Neural cell (in vitro differentiated cells): Measurements from ENCODE around the gene GPS1. TPM values are rescaled to one million over a fixed set of nuclear protein-coding genes. Genes with fewer than 3 reads are reported as not detected.

Experiments used
- H2AFZ ChIP-seq: fragments of 200-600, 300-800 bp; sonication (generic), shearing (Covaris generic); 2 replicates; pipeline ENCODE4 v1.6.0; 2014; ENCODE audit warnings: low read depth, mild to moderate bottlenecking, antibody characterized with exemption, low read length, moderate library complexity
- H3F3A ChIP-seq: fragments of 200-600 bp; shearing (Covaris generic); 2 replicates; pipeline ENCODE4 v1.6.1; 2016; ENCODE audit warnings: mild to moderate bottlenecking, moderate library complexity, mixed read lengths, antibody characterized with exemption, low read length; ENCODE audit not compliant: insufficient read depth, poor library complexity, severe bottlenecking
- H3K27ac ChIP-seq: fragments of 200-600, 300-800 bp; sonication (generic), shearing (Covaris generic); 2 replicates; pipeline ENCODE4 v1.5.1; 2014; ENCODE audit warnings: mild to moderate bottlenecking, low read length, moderate library complexity
- H3K27me3 ChIP-seq: fragments of 300-800, 200-600 bp; sonication (generic), shearing (Covaris generic); 2 replicates; pipeline ENCODE4 v1.6.0; 2014; ENCODE audit warnings: mild to moderate bottlenecking, low read depth, low read length, moderate library complexity; ENCODE audit not compliant: insufficient read depth
- H3K36me3 ChIP-seq: fragments of 300-800, 200-600 bp; sonication (generic), shearing (Covaris generic); 2 replicates; pipeline ENCODE4 v1.5.1; 2014; ENCODE audit warnings: mild to moderate bottlenecking, antibody characterized with exemption, low read length, moderate library complexity; ENCODE audit not compliant: insufficient read depth
- H3K4me2 ChIP-seq: fragments of 300-800, 200-600 bp; sonication (generic), shearing (Covaris generic); 2 replicates; pipeline ENCODE4 v1.6.0; 2014; ENCODE audit warnings: mild to moderate bottlenecking, low read length
- H3K4me3 ChIP-seq: fragments of 300-800, 200-600 bp; sonication (generic), shearing (Covaris generic); 2 replicates; pipeline ENCODE4 v1.5.1; 2014; ENCODE audit warnings: mild to moderate bottlenecking, low read length, moderate library complexity
- H3K79me2 ChIP-seq: fragments of 200-600 bp; shearing (Covaris generic); replicated peaks from 2 replicates; pipeline ENCODE4 v1.6.0; 2014; ENCODE audit warnings: mild to moderate bottlenecking, low read length, moderate library complexity; ENCODE audit not compliant: insufficient read depth
- H3K9ac ChIP-seq: fragments of 300-800, 200-600 bp; sonication (generic), shearing (Covaris generic); 2 replicates; pipeline ENCODE4 v1.6.1; 2016; ENCODE audit warnings: mild to moderate bottlenecking, low read length, mixed read lengths
- H3K9me2 ChIP-seq: fragments of 200-600 bp; shearing (Covaris generic); 2 replicates; pipeline ENCODE4 v1.6.1; 2016; ENCODE audit warnings: mild to moderate bottlenecking, low read length, mixed read lengths; ENCODE audit not compliant: insufficient read depth
- H3K9me3 ChIP-seq: fragments of 200-600, 300-800 bp; sonication (generic), shearing (Covaris generic); 2 replicates; pipeline ENCODE4 v1.6.1; 2016; ENCODE audit warnings: mild to moderate bottlenecking, mixed run types, low read length, moderate library complexity, mixed read lengths
- H4K20me1 ChIP-seq: fragments of 200-600 bp; shearing (Covaris generic); 2 replicates; pipeline ENCODE4 v1.6.1; 2016; ENCODE audit warnings: mild to moderate bottlenecking, mixed run types; ENCODE audit not compliant: insufficient read depth
- EP300 ChIP-seq: fragments of 450-650 bp; conservative IDR thresholded peaks from 2 replicates; pipeline ENCODE4 v1.6.1; 2014; ENCODE audit warnings: antibody characterized with exemption, mild to moderate bottlenecking, moderate library complexity; ENCODE audit not compliant: poor library complexity, severe bottlenecking
- EZH2 ChIP-seq: fragments of 200-600, 300-800 bp; shearing (Covaris generic), sonication (generic); IDR thresholded peaks from 2 replicates; pipeline ENCODE4 v1.6.1; 2014; ENCODE audit warnings: antibody characterized with exemption, low read length, borderline replicate concordance, mild to moderate bottlenecking; ENCODE audit not compliant: insufficient read depth, poor library complexity, severe bottlenecking
- MXI1 ChIP-seq: fragments of 450-650 bp; conservative IDR thresholded peaks from 2 replicates; pipeline ENCODE4 v1.6.1; 2014; ENCODE audit warnings: antibody characterized with exemption, mild to moderate bottlenecking; ENCODE audit not compliant: poor library complexity, severe bottlenecking
- POLR2AphosphoS5 ChIP-seq: IDR thresholded peaks from 2 replicates; pipeline ENCODE4 v1.6.1; 2012
- RAD21 ChIP-seq: fragments of 450-650 bp; conservative IDR thresholded peaks from 2 replicates; pipeline ENCODE4 v1.6.1; 2014; ENCODE audit warnings: antibody characterized with exemption, mild to moderate bottlenecking, moderate library complexity
- SMC3 ChIP-seq: fragments of 450-650 bp; conservative IDR thresholded peaks from 2 replicates; pipeline ENCODE4 v1.6.1; 2014; ENCODE audit warnings: antibody characterized with exemption, mild to moderate bottlenecking, moderate library complexity; ENCODE audit not compliant: poor library complexity
- TAF1 ChIP-seq: IDR thresholded peaks from 2 replicates; pipeline ENCODE4 v1.6.1; 2012; ENCODE audit warnings: low read depth
- polyA plus RNA-seq: library from polyadenylated mRNA; depleted of rRNA; stranded (reverse); fragments of >200 nt; gene quantifications from 2 replicates; pipeline ENCODE4 v1.2.3, GENCODE V29; 2014
- TF ChIP-seq, protein P1 (sequence below): IDR thresholded peaks from 2 replicates; pipeline ENCODE4 v1.6.1; 2012; ENCODE audit warnings: borderline replicate concordance
- TF ChIP-seq, protein P2 (sequence below): fragments of 450-650 bp; IDR thresholded peaks from 2 replicates; pipeline ENCODE4 v1.5.1; 2014; ENCODE audit warnings: antibody characterized with exemption, mild to moderate bottlenecking, moderate library complexity; ENCODE audit not compliant: poor library complexity, severe bottlenecking

GPS1 gene
- polyA plus RNA-seq, 1 donor from 2014 or later: 170 TPM

DNA sequence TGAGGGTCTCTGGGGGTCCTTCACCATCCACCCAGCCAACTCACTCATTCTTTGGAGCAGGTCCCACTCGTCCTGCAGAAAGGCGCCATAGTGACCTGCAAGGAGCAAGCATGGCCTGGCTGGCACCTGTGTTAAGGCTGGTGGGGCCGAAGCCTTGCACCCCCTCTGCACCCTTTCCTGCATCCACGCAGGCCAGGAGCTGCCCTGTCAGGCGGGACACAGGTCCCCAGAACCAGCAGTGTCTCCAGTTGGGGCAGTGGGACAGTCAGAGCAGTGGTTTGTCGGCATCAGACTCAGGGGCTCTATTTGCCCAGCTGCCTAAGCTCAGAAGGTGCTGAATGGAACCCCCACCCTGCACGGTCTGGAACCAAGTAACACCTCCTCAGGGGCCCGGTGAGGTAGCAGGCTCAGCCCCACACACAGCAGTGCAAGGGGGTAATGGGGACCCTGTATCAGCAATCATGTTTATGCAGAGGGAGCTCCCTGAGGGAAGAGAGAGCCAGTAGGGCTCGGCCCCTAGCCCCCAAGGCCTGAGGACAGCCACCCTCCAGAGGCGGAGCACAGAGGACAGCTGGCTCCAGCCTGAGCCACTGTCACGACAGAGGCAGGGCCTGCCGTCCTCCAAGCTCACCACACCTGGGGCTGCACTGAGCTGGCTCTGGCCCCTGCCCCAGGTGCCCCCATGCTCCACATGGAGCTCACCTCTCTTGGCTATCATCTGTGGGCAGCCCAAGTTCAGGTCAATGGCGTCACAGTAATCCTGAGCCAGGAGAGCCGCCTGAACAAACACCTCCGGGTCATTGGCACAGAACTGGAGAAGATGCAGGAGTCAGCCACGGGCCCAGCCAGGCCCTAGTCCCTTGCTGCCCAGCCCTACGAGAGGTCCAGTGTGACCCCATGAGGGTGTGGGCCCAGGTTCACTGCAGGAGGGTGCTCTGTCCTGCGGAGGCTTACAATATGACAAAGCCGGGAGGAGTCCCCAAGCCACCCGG is 12.0 kb downstream of the GPS1 start:
- no peak overlapping the region for H3K27ac ChIP-seq
- peak overlapping the region; percentile 94 for H3K4me3 ChIP-seq
- no peaks in the 10 kb centered on the region for H3K27me3 ChIP-seq
- no peaks in the 10 kb centered on the region for H4K20me1 ChIP-seq
- no peak overlapping the region for H3K4me2 ChIP-seq
- H3K9ac ChIP-seq: no peak overlapping the region
- no peaks in the 10 kb centered on the region for H3K36me3 ChIP-seq
- no peak overlapping the region for H2AFZ ChIP-seq
- H3K9me2 ChIP-seq: no peaks in the 10 kb centered on the region
- TF ChIP-seq MXI1 (no peak), POLR2AphosphoS5 (no peak), SMC3 (no peak), TAF1 (no peak), RAD21 (no peak), EZH2 (no peak), EP300 (no peak)
- TF ChIP-seq, protein P1, sequence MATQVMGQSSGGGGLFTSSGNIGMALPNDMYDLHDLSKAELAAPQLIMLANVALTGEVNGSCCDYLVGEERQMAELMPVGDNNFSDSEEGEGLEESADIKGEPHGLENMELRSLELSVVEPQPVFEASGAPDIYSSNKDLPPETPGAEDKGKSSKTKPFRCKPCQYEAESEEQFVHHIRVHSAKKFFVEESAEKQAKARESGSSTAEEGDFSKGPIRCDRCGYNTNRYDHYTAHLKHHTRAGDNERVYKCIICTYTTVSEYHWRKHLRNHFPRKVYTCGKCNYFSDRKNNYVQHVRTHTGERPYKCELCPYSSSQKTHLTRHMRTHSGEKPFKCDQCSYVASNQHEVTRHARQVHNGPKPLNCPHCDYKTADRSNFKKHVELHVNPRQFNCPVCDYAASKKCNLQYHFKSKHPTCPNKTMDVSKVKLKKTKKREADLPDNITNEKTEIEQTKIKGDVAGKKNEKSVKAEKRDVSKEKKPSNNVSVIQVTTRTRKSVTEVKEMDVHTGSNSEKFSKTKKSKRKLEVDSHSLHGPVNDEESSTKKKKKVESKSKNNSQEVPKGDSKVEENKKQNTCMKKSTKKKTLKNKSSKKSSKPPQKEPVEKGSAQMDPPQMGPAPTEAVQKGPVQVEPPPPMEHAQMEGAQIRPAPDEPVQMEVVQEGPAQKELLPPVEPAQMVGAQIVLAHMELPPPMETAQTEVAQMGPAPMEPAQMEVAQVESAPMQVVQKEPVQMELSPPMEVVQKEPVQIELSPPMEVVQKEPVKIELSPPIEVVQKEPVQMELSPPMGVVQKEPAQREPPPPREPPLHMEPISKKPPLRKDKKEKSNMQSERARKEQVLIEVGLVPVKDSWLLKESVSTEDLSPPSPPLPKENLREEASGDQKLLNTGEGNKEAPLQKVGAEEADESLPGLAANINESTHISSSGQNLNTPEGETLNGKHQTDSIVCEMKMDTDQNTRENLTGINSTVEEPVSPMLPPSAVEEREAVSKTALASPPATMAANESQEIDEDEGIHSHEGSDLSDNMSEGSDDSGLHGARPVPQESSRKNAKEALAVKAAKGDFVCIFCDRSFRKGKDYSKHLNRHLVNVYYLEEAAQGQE: no peak
- TF ChIP-seq, protein P2, sequence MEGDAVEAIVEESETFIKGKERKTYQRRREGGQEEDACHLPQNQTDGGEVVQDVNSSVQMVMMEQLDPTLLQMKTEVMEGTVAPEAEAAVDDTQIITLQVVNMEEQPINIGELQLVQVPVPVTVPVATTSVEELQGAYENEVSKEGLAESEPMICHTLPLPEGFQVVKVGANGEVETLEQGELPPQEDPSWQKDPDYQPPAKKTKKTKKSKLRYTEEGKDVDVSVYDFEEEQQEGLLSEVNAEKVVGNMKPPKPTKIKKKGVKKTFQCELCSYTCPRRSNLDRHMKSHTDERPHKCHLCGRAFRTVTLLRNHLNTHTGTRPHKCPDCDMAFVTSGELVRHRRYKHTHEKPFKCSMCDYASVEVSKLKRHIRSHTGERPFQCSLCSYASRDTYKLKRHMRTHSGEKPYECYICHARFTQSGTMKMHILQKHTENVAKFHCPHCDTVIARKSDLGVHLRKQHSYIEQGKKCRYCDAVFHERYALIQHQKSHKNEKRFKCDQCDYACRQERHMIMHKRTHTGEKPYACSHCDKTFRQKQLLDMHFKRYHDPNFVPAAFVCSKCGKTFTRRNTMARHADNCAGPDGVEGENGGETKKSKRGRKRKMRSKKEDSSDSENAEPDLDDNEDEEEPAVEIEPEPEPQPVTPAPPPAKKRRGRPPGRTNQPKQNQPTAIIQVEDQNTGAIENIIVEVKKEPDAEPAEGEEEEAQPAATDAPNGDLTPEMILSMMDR: no peak
- H3K79me2 ChIP-seq: no peaks in the 10 kb centered on the region
- H3K9me3 ChIP-seq: no peaks in the 10 kb centered on the region
- H3F3A ChIP-seq: no peaks in the 10 kb centered on the region

DNA sequence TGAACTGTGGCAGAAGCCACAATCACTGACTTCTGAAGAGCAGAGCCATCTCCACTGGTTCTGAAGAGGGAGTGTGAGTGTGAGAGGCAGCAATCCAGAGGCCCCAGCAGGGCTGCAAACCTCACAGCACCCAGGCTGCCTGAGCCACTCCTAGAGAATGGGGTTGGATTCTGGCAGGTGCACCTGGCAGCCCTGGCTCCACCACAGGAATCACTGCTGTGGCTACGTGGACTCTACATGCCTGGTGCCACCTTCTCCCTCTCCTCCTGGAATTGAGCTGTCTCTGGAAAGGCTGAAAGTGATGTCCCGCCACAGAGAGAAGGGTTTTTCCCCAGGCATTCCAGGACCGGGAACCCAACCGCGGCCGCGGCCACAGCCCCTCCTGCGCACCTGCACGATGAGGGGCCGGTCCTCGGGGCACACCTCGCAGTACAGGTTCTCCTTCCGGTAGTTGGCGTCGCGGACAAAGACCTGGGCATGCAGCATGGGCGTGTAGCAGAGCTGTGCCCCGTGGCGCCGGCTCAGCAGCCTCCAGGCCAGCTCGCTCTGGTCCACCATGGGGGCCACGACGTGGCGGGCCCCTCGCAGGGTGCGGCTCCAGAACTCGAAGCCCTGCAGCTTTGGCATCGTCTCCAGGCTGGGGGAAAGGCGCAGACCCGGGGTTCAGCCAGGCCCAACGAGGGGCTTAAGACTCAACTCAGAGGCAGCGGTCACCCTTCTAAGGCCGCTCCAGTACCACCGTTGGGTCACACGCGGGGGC is 12.9 kb downstream of the GPS1 start:
- no peaks in the 10 kb centered on the region for H3F3A ChIP-seq
- H3K36me3 ChIP-seq: no peaks in the 10 kb centered on the region
- TF ChIP-seq MXI1 (no peak), SMC3 (no peak), EP300 (no peak), TAF1 (no peak)
- TF ChIP-seq, protein P2: no peak
- H2AFZ ChIP-seq: no peak overlapping the region
- H3K9me2 ChIP-seq: no peaks in the 10 kb centered on the region
- H3K9me3 ChIP-seq: no peaks in the 10 kb centered on the region
- H3K4me3 ChIP-seq: peak overlapping the region; percentile 94
- H3K79me2 ChIP-seq: no peaks in the 10 kb centered on the region
- no peaks in the 10 kb centered on the region for H3K27me3 ChIP-seq
- peak overlapping the region; percentile 72 for H3K9ac ChIP-seq
- H4K20me1 ChIP-seq: no peaks in the 10 kb centered on the region
- H3K4me2 ChIP-seq: peak overlapping the region; percentile 61
- no peak overlapping the region for H3K27ac ChIP-seq
